GM19351 (cell line): ENCODE results near the gene SFXN5.
"Not testable (repeated sequence)": the region's sequence is repeated elsewhere in the genome, so short reads cannot be mapped to it uniquely, and the experiment has no call there.

Source experiments
- ATAC-seq: cut with Tn5 transposase; IDR thresholded peaks from one replicate; pipeline ENCODE4 v1.9.1; 2021; ENCODE audit warnings: mild to moderate bottlenecking, moderate library complexity; ENCODE audit not compliant: unreplicated experiment

Gene SFXN5

GRCh38 chr2:72914589-72915319 lies 156.8 kb downstream of the SFXN5 start:
- no peak for ATAC-seq

GRCh38 chr2:72914206-72914559 lies 157.3 kb downstream of the SFXN5 start:
- no peak for ATAC-seq

- ATAC-seq: no peak
These were observed 157.9 kb downstream of the SFXN5 start for GRCh38 chr2:72913486-72914205.

- no peak for ATAC-seq
These were observed 160.3 kb downstream of the SFXN5 start for GRCh38 chr2:72911256-72911655.

- no peak for ATAC-seq
These were observed 162.8 kb downstream of the SFXN5 start for GRCh38 chr2:72908741-72909140.

- not testable (repeated sequence) for ATAC-seq
These were observed 164.1 kb downstream of the SFXN5 start for GRCh38 chr2:72907369-72907768.

GRCh38 chr2:72901426-72901825 lies 170.1 kb downstream of the SFXN5 start:
- no peak for ATAC-seq

GRCh38 chr2:72900191-72900825 lies 171.2 kb downstream of the SFXN5 start:
- ATAC-seq: no peak

GRCh38 chr2:72898585-72898906 lies 173.0 kb downstream of the SFXN5 start:
- no peak for ATAC-seq

GRCh38 chr2:72897785-72898584 lies 173.5 kb downstream of the SFXN5 start:
- no peak for ATAC-seq

- no peak for ATAC-seq
These were observed 175.1 kb downstream of the SFXN5 start for GRCh38 chr2:72896446-72896845.

GRCh38 chr2:72895759-72896281 lies 175.7 kb downstream of the SFXN5 start:
- ATAC-seq: no peak

GRCh38 chr2:72895154-72895553 lies 176.4 kb downstream of the SFXN5 start:
- ATAC-seq: no peak

GRCh38 chr2:72894514-72894913 lies 177.0 kb downstream of the SFXN5 start:
- ATAC-seq: no peak

- ATAC-seq: peak; percentile 81
These were observed 177.8 kb downstream of the SFXN5 start for GRCh38 chr2:72893594-72894319.

GRCh38 chr2:72892506-72893173 lies 178.9 kb downstream of the SFXN5 start:
- ATAC-seq: peak; percentile 51
